HepG2 (cell line): ENCODE data around the gene PLK3. TPM values are rescaled to one million over a fixed set of nuclear protein-coding genes. Genes with fewer than 3 reads are reported as not detected.

Experiments
- BCL6 ChIP-seq: IDR thresholded peaks from 2 replicates; pipeline ENCODE4 v1.6.1; 2016; ENCODE audit warnings: missing genetic modification reagents, missing compliant biosample characterization
- EHMT2 ChIP-seq: fragments of 200-600 bp; sonication (generic); IDR thresholded peaks from 2 replicates; pipeline ENCODE4 v1.7.0; 2017; ENCODE audit warnings: antibody characterized with exemption, low read depth, low read length, borderline replicate concordance
- HNF4A ChIP-seq: sonication (generic); formaldehyde crosslinking; IDR thresholded peaks from 2 replicates; pipeline ENCODE4 v1.4.0; 2020; ENCODE audit warnings: missing genetic modification reagents
- MEIS1 ChIP-seq: sonication (generic); formaldehyde crosslinking; IDR thresholded peaks from 2 replicates; pipeline ENCODE4 v1.9.0; 2021; ENCODE audit warnings: mild to moderate bottlenecking, missing genetic modification reagents, moderate library complexity, borderline replicate concordance
- SMAD9 ChIP-seq: sonication (generic); formaldehyde crosslinking; IDR thresholded peaks from 2 replicates; pipeline ENCODE4 v1.5.1; 2020; ENCODE audit warnings: mild to moderate bottlenecking, missing genetic modification reagents
- SP140L ChIP-seq: sonication (generic); formaldehyde crosslinking; IDR thresholded peaks from 2 replicates; pipeline ENCODE4 v1.4.0; 2020; ENCODE audit warnings: missing genetic modification reagents, borderline replicate concordance
- ZBTB40 ChIP-seq, 2 experiments: fragments of 450-650 bp in 1 of 2; sonication (generic) in 1 of 2; formaldehyde crosslinking in 1 of 2; IDR thresholded peaks; 2 replicates each; pipeline versions ENCODE4 v1.6.1 to v1.8.0; 2016 to 2022; ENCODE audit warnings: antibody characterized with exemption in 1 of 2, mild to moderate bottlenecking in 1 of 2, missing genetic modification reagents in 1 of 2
- ZFP36L2 ChIP-seq: sonication (generic); formaldehyde crosslinking; IDR thresholded peaks from 2 replicates; pipeline ENCODE4 v1.4.0; 2020; ENCODE audit warnings: missing genetic modification reagents
- ZNF710 ChIP-seq: sonication (generic); formaldehyde crosslinking; IDR thresholded peaks from 2 replicates; pipeline ENCODE4 v1.5.0; 2020; ENCODE audit warnings: mild to moderate bottlenecking, missing genetic modification reagents, borderline replicate concordance
- ZNF720 ChIP-seq: sonication (generic); formaldehyde crosslinking; IDR thresholded peaks from 2 replicates; pipeline ENCODE4 v1.4.0; 2020; ENCODE audit warnings: missing genetic modification reagents
- ZNF749 ChIP-seq: sonication (generic); formaldehyde crosslinking; IDR thresholded peaks from 2 replicates; pipeline ENCODE4 v1.8.0; 2022; ENCODE audit warnings: mild to moderate bottlenecking, missing genetic modification reagents, moderate library complexity, borderline replicate concordance
- polyA plus RNA-seq, 8 experiments: library from polyadenylated mRNA; depleted of rRNA in 3 of 8; stranded (reverse) in 7 of 8; unstranded in 1 of 8; fragments of >200 nt; fragmentation: Illumina TruSeq in 4 of 8; extraction: Trizol in 4 of 8; gene quantifications; 2 replicates each; pipeline versions ENCODE4 v1.2.1 to v1.2.3, GENCODE V29; 2011 to 2016; ENCODE audit warnings: low read depth in 4 of 8, missing spikeins in 1 of 8, mixed read lengths in 1 of 8; ENCODE audit not compliant: insufficient read depth in 1 of 8
- total RNA-seq, 5 experiments: library from RNA; depleted of rRNA; stranded (reverse); fragments of >200 nt; fragmentation: Illumina TruSeq; extraction: Trizol; gene quantifications; 2 replicates each; pipeline ENCODE4 v1.2.3, GENCODE V29; 2016; ENCODE audit warnings: low read depth in 1 of 5
- TF ChIP-seq, protein P1 (sequence below): sonication (generic); formaldehyde crosslinking; IDR thresholded peaks from 2 replicates; pipeline ENCODE4 v1.4.0; 2020; ENCODE audit warnings: missing genetic modification reagents, borderline replicate concordance
- TF ChIP-seq, protein P2 (sequence below): IDR thresholded peaks from 2 replicates; pipeline ENCODE4 v1.6.1; 2016; ENCODE audit warnings: missing compliant biosample characterization, missing genetic modification reagents, borderline replicate concordance

PLK3 gene
- total and polyA plus RNA-seq, 2 of the 13 experiments (the other 11 are each of a cell fraction or from before 2014, with no cell fraction given) = 9.8 to 16.9 TPM

GRCh38 chr1:44786138-44786840, 13.9 kb upstream of the PLK3 start (continued):
- TF ChIP-seq ZNF710 (CRISPR knock-in tag) (no peak), MEIS1 (CRISPR knock-in tag) (no peak), EHMT2 (no peak), HNF4A (CRISPR knock-in tag) (no peak), SMAD9 (no peak), ZBTB40 (IDR thresholded peaks at IDR 0.05) (no peak), ZBTB40 (CRISPR knock-in tag; IDR thresholded peaks at IDR 0.05) (peak; percentile 69), BCL6 (CRISPR knock-in tag) (peak; percentile 19; the same call in 1 of the 2 replicates), ZFP36L2 (CRISPR knock-in tag) (no peak), ZNF720 (CRISPR knock-in tag) (no peak), ZNF749 (CRISPR knock-in tag) (no peak), SP140L (CRISPR knock-in tag) (no peak)
- TF ChIP-seq, protein P1, sequence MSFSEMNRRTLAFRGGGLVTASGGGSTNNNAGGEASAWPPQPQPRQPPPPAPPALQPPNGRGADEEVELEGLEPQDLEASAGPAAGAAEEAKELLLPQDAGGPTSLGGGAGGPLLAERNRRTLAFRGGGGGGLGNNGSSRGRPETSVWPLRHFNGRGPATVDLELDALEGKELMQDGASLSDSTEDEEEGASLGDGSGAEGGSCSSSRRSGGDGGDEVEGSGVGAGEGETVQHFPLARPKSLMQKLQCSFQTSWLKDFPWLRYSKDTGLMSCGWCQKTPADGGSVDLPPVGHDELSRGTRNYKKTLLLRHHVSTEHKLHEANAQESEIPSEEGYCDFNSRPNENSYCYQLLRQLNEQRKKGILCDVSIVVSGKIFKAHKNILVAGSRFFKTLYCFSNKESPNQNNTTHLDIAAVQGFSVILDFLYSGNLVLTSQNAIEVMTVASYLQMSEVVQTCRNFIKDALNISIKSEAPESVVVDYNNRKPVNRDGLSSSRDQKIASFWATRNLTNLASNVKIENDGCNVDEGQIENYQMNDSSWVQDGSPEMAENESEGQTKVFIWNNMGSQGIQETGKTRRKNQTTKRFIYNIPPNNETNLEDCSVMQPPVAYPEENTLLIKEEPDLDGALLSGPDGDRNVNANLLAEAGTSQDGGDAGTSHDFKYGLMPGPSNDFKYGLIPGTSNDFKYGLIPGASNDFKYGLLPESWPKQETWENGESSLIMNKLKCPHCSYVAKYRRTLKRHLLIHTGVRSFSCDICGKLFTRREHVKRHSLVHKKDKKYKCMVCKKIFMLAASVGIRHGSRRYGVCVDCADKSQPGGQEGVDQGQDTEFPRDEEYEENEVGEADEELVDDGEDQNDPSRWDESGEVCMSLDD (CRISPR knock-in tag) = no peak
- TF ChIP-seq, protein P2, sequence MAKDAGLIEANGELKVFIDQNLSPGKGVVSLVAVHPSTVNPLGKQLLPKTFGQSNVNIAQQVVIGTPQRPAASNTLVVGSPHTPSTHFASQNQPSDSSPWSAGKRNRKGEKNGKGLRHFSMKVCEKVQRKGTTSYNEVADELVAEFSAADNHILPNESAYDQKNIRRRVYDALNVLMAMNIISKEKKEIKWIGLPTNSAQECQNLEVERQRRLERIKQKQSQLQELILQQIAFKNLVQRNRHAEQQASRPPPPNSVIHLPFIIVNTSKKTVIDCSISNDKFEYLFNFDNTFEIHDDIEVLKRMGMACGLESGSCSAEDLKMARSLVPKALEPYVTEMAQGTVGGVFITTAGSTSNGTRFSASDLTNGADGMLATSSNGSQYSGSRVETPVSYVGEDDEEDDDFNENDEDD (CRISPR knock-in tag) = peak; percentile 20; the same call in 1 of the 2 replicates
